Measurements from ENCODE around the gene YPEL5. TPM values are rescaled to one million over a fixed set of nuclear protein-coding genes. Genes with fewer than 3 reads are reported as not detected.

YPEL5 gene
- total RNA-seq, 1 donor: 102 TPM

DNA sequence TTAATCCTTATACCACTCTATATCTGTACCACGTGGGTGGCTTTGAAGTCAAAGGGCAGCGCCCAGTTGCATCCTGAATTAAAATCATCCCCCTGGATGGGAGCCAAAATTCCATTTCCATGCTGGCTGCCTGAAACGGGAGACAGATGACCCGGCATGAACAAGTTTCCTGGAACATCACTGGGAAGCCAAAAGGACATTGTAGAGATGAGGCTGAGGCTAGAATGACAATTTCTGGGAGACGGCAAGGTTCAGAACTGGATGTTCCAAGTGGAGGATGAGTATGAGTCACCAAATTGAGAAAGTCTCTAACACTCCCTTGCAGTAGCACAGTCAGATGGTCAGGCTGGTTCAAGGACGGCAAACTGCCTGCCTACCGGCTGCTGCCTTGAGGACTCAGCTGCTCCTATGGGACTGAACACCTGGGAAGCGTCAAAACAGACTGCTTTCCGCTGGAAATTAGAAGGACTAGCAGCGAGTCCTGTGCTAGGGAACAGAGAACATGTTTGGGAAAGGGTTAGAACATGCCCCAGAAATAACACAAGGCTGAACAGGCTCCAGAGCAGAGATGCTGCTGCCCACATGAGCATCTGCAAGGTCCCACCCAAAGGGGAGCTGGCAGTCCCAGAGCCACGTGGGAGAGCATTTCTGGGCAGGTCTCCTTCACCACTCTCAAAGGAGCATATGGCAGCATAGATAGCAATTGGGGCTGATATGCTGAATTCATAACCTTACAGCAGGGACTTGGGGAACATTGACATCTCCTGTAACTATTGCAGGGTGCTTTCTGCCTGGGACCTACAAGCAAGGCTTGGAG, 32.0 kb downstream of the YPEL5 start:
- no peak overlapping the region for H3K4me3 ChIP-seq (ENCODE audit: low read depth, low read length)
- TF ChIP-seq, protein P1, sequence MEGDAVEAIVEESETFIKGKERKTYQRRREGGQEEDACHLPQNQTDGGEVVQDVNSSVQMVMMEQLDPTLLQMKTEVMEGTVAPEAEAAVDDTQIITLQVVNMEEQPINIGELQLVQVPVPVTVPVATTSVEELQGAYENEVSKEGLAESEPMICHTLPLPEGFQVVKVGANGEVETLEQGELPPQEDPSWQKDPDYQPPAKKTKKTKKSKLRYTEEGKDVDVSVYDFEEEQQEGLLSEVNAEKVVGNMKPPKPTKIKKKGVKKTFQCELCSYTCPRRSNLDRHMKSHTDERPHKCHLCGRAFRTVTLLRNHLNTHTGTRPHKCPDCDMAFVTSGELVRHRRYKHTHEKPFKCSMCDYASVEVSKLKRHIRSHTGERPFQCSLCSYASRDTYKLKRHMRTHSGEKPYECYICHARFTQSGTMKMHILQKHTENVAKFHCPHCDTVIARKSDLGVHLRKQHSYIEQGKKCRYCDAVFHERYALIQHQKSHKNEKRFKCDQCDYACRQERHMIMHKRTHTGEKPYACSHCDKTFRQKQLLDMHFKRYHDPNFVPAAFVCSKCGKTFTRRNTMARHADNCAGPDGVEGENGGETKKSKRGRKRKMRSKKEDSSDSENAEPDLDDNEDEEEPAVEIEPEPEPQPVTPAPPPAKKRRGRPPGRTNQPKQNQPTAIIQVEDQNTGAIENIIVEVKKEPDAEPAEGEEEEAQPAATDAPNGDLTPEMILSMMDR (IDR thresholded peaks at IDR 0.05; ENCODE audit: insufficient read depth, low read length): no peak
- peak; percentile 46 for DNase-seq (ENCODE audit: low read depth)

DNA sequence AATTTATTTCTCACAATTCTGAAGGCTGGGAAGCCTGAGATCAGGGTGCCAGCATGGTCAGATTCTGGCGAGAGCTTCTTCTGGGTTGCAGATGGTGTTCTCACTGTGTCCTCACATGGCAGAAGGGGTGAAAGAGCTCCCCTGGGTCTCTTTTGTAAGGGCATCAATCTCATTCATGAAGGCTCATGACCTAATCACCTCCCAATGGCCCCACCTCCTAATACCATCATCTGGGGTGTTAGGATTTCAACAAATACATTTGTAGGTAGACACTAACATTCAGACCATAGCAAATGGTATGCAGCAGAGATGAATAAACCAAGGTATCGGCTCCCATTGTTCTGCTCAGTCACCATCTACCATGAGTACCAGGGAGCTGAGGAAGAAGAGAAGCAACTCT, 32.7 kb downstream of the YPEL5 start:
- TF ChIP-seq, protein P1 (IDR thresholded peaks at IDR 0.05; ENCODE audit: insufficient read depth, low read length): no peak

DNA sequence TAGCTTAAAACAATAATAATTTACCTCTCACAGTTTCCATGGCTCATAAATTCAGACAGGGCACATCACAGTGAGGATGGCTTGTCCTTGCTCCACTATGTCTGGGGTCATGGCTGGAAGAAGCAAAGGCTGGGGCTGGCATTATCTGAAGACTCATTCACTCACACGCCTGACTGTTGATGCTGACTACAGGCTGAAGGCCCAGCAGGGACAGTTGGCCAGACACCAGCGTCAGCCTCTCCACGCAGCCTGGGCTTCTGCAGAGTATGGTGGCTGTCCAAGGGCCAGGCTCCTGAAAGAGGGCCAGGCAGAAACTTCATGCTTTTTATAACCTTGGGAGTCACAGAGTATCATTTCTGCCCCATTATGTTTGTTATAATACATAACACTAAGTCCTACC, 33.4 kb downstream of the YPEL5 start:
- H3K4me3 ChIP-seq (ENCODE audit: low read depth, low read length): no peak overlapping the region
- DNase-seq (ENCODE audit: low read depth): no peak
- TF ChIP-seq, protein P1 (IDR thresholded peaks at IDR 0.05; ENCODE audit: insufficient read depth, low read length): no peak

More for the DNA sequence above, 32.7 kb downstream of the YPEL5 start:
- DNase-seq (ENCODE audit: low read depth): no peak
- H3K4me3 ChIP-seq (ENCODE audit: low read depth, low read length): no peak overlapping the region

DNA sequence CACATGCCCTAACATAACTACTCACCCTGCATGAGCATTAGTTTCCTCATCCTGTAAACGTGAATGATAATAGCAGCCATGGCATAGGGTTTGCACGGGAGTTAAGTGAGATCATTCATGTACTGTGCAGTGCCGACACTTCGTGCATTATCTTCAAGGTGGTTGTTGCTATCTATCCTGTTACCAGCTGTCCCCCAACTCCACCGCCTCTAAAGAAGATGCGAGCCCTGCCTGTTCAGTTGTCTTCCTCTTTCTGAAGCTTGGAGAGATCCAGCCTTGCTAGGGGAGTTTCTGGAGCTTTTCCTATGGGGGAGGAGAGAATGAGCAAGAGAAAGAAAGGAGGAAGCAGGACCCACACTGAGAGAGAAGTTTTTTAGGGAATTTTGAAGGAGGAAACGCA, 34.4 kb downstream of the YPEL5 start:
- no peak overlapping the region for H3K4me3 ChIP-seq (ENCODE audit: low read depth, low read length)
- TF ChIP-seq, protein P1 (IDR thresholded peaks at IDR 0.05; ENCODE audit: insufficient read depth, low read length): no peak
- DNase-seq (ENCODE audit: low read depth): no peak

DNA sequence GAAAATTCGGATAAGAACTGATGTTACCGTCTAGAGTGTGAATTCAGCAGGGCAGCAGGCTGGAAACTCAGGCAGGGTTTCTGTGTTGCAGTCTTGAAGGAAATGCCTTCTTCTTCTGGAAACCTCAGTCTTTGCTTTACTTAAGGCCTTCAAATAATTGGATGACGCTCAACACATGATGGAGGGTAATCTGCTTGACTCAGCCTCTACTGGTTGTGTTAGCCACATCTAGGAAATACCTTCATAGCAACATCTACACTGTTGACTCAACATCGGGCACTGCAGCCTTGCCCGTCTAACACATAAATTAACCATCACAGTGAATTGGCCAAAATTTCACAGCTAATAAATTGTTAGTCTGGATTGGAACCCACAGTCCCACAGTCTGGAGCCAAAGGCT, 37.2 kb downstream of the YPEL5 start:
- TF ChIP-seq, protein P1 (IDR thresholded peaks at IDR 0.05; ENCODE audit: insufficient read depth, low read length): no peak
- H3K4me3 ChIP-seq (ENCODE audit: low read depth, low read length): no peak overlapping the region
- no peak for DNase-seq (ENCODE audit: low read depth)

DNA sequence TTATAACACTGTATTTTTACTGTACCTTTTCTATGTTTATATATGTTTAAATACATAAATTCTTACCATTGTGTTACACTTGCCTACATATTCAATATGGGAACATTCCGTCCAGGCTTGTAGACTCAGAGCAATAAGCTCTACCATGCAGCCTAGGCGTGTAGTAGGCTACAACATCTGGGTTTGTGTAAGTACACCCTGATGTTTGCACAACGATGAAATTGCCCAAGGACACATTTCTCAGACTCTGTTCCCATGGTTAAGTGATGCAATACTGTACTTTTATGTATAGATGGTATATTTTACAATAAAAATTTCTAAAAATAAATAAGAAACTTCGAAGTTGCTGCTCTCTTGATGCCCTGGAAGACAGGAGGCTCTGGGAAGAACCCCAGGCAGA, 38.4 kb downstream of the YPEL5 start:
- DNase-seq (ENCODE audit: low read depth): peak; percentile 12
- TF ChIP-seq, protein P1 (IDR thresholded peaks at IDR 0.05; ENCODE audit: insufficient read depth, low read length): no peak
- no peak overlapping the region for H3K4me3 ChIP-seq (ENCODE audit: low read depth, low read length)
